Activated CD8-positive, alpha-beta memory T cell treated with anti-CD3 and anti-CD28 coated beads, Interleukin-2, amount 10 ng/mL, durations not matched to agents 7 days and 5 days (primary cell): ENCODE measurements around the gene WRNIP1. TPM values are rescaled to one million over a fixed set of nuclear protein-coding genes. Genes with fewer than 3 reads are reported as not detected.
A peak's percentile ranks its signal among the peaks of the same experiment; 100 is the strongest.

Experiments
- ATAC-seq: fragments of 150-1000 bp; cut with Tn5 transposase; one replicate; pipeline ENCODE4 v1.10.0; 2021; ENCODE audit warnings: moderate library complexity
- CTCF ChIA-PET: fragments of 350-600 bp; sonication (Branson Sonifier 250); formaldehyde crosslinking; loops from one replicate; lab custom pipeline; 2021; ENCODE audit warnings: antibody characterized with exemption; lab: Charles Lee
- DNase-seq: peaks from one replicate; pipeline ENCODE4 v3.0.0-alpha.2; 2020
- H3K27ac Mint-ChIP-seq: one replicate; pipeline ENCODE4 v1.8.0; 2021; ENCODE audit warnings: mild to moderate bottlenecking, mixed read lengths
- H3K27me3 Mint-ChIP-seq: one replicate; pipeline ENCODE4 v1.8.0; 2021; ENCODE audit warnings: mixed read lengths
- H3K36me3 Mint-ChIP-seq: one replicate; pipeline ENCODE4 v1.8.0; 2021; ENCODE audit warnings: mild to moderate bottlenecking, mixed read lengths
- H3K4me1 Mint-ChIP-seq: one replicate; pipeline ENCODE4 v1.8.0; 2021; ENCODE audit warnings: mixed read lengths
- H3K4me3 Mint-ChIP-seq: one replicate; pipeline ENCODE4 v1.8.0; 2021; ENCODE audit warnings: mild to moderate bottlenecking, moderate library complexity, mixed read lengths
- H3K9me3 Mint-ChIP-seq: one replicate; pipeline ENCODE4 v1.8.0; 2022; ENCODE audit warnings: low read depth, mixed read lengths
- total RNA-seq, 2 experiments: library from RNA; stranded (reverse); gene quantifications; one replicate each; pipeline ENCODE4 v1.2.3, GENCODE V29; 2021

Gene WRNIP1
- total RNA-seq, 2 experiments from 2014 or later: 48.7 to 53.3 TPM

DNA sequence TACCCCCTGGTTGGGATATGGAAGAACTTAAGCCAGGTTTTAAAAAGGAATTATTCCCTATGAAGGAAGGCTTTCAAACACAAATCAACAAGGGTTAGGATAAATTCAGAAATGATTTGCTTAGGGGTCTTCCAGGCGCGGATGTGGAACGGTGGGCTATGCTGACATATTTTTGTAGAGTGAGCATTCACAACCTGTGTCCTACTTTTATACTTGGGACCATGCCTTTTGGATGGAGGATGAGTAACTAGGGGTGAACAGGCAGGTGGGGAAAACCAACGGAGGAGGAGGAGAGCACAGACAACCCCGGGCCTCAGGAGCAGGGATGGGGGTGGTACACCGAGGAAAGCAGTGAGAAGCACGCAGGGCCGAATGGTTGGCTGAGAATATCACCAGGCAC lies 20.4 kb upstream of the WRNIP1 start:
- no peak overlapping the region for H3K27ac Mint-ChIP-seq
- H3K9me3 Mint-ChIP-seq: no peaks in the 10 kb centered on the region
- H3K36me3 Mint-ChIP-seq: no peaks in the 10 kb centered on the region
- CTCF ChIA-PET: no interaction called here
- H3K27me3 Mint-ChIP-seq: peaks cover 18% of the 10 kb centered on the region
- H3K4me3 Mint-ChIP-seq: no peak overlapping the region
- DNase-seq (no peak), ATAC-seq (no peak)
- H3K4me1 Mint-ChIP-seq: peaks cover 1% of the 10 kb centered on the region

DNA sequence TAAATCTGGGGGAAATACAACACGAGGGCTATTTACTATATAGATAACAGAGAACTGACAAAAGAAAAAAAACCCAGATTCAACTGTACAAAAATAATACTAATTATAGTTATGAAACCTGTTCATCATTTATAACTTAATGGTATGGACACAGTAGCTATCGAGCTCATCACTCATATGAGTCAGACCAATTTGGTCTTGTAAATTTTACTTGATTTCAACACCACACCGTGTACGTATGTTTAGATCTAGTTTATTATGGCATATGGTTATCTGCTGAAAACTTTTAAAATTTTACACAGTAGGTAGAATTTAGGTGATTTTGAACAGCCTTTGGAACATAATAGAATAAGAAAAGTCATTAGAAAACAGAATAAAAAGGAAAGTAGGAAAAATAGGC lies 19.9 kb upstream of the WRNIP1 start:
- H3K4me3 Mint-ChIP-seq: no peak overlapping the region
- CTCF ChIA-PET: no interaction called here
- no peaks in the 10 kb centered on the region for H3K36me3 Mint-ChIP-seq
- peaks cover 5% of the 10 kb centered on the region for H3K4me1 Mint-ChIP-seq
- H3K9me3 Mint-ChIP-seq: no peaks in the 10 kb centered on the region
- ATAC-seq (no peak), DNase-seq (no peak)
- no peak overlapping the region for H3K27ac Mint-ChIP-seq
- H3K27me3 Mint-ChIP-seq: peaks cover 21% of the 10 kb centered on the region

DNA sequence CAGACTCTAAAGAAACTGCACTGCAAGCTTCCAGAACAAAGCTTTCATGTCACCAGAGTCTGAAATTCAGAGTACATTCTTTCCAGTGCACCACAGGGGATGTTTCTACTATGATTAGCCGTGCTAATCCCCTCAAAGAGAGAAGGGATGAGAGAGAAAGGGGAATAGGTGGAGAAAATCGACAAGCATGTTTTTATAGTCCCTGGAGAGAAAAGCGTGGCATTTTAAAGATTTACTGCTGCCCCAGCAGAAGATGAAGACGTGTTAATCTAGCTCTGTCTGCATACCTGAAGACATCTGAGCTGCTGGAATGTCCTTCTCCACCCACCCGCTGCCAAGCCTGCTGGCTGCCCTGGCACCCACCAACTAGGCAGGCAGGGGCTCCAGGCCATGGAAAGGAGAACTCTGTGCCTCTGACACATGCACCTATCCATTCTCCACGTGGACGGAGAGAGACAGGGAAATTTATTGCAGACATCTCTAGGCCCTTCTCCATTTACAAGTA lies 18.6 kb upstream of the WRNIP1 start:
- ATAC-seq (no peak), DNase-seq (no peak)
- H3K9me3 Mint-ChIP-seq: no peaks in the 10 kb centered on the region
- no peak overlapping the region for H3K4me3 Mint-ChIP-seq
- H3K27ac Mint-ChIP-seq: no peak overlapping the region
- peaks cover 30% of the 10 kb centered on the region for H3K27me3 Mint-ChIP-seq
- H3K4me1 Mint-ChIP-seq: peaks cover 8% of the 10 kb centered on the region
- CTCF ChIA-PET: interaction anchor here (0.6 kb wide), 1 partner anchor 12 kb away, joined by 3 read pairs; no protein-coding TSS in a partner anchor
- no peaks in the 10 kb centered on the region for H3K36me3 Mint-ChIP-seq

DNA sequence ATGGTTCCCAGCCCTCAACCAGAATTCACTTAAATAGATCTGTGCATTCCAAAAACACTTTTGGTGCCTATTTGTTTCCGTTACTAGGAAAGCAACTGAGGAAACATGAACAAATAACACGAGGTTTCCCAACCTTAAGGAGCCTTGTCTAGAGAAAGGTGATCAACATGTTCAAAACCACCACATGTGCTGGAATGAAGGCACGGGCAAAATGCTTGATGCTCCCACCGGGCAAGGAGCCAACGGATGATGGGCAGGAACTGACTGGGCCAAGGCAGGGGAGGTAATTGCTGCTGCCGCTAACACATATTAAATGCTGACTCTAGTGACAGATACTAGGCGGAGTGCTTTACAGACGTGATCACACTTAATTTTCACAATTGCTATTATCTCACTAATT lies 17.0 kb upstream of the WRNIP1 start:
- H3K27me3 Mint-ChIP-seq: peaks cover 35% of the 10 kb centered on the region
- DNase-seq (no peak), ATAC-seq (no peak)
- CTCF ChIA-PET: interaction anchor here (1.0 to 4.7 kb wide), 4 partner anchors 10 to 21 kb away, joined by 3 to 83 read pairs (median 30); no protein-coding TSS in a partner anchor
- H3K27ac Mint-ChIP-seq: no peak overlapping the region
- H3K4me3 Mint-ChIP-seq: no peak overlapping the region
- H3K36me3 Mint-ChIP-seq: no peaks in the 10 kb centered on the region
- H3K4me1 Mint-ChIP-seq: peaks cover 14% of the 10 kb centered on the region
- no peaks in the 10 kb centered on the region for H3K9me3 Mint-ChIP-seq

GRCh38 chr6:2749969-2750600 lies 15.1 kb upstream of the WRNIP1 start:
- Mint-ChIP-seq H3K4me3 (no peak overlapping the region), H3K4me1 (peaks cover 16% of the 10 kb centered on the region), H3K36me3 (peaks cover 2% of the 10 kb centered on the region), H3K27ac (no peak overlapping the region), H3K27me3 (peaks cover 47% of the 10 kb centered on the region), H3K9me3 (no peaks in the 10 kb centered on the region)
- ATAC-seq (peak; percentile 49), DNase-seq (peak; percentile 77)
- CTCF ChIA-PET: interaction anchor here (0.6 to 4.7 kb wide), 21 partner anchors 8 to 1153 kb away, joined by 3 to 83 read pairs (median 4); partner anchors contain the start of genes NQO2 and WRNIP1

GRCh38 chr6:2750832-2751231 lies 14.4 kb upstream of the WRNIP1 start, which contains the start of gene MYLK4:
Gene MYLK4 (minus strand): TSS chr6:2750922. CDS start chr6:2749294, 1,628 bp downstream.
- H3K4me3 Mint-ChIP-seq: no peak within 1 kb of the TSS
- ATAC-seq: no peak
- peaks cover 53% of the 10 kb centered on the region for H3K27me3 Mint-ChIP-seq
- peaks cover 2% of the 10 kb centered on the region for H3K36me3 Mint-ChIP-seq
- CTCF ChIA-PET: interaction anchor here (0.6 to 4.7 kb wide), 15 partner anchors 11 to 1154 kb away, joined by 3 to 83 read pairs (median 5); partner anchors contain the start of gene WRNIP1
- DNase-seq: no peak
- H3K9me3 Mint-ChIP-seq: no peaks in the 10 kb centered on the region
- H3K27ac Mint-ChIP-seq: no peak within 1 kb of the TSS
- peaks cover 16% of the 10 kb centered on the region for H3K4me1 Mint-ChIP-seq

GRCh38 chr6:2751871-2752270 lies 13.3 kb upstream of the WRNIP1 start:
- CTCF ChIA-PET: interaction anchor here (0.9 to 4.7 kb wide), 4 partner anchors 10 to 19 kb away, joined by 3 to 83 read pairs (median 36); no protein-coding TSS in a partner anchor
- no peak for ATAC-seq
- H3K4me1 Mint-ChIP-seq: peaks cover 16% of the 10 kb centered on the region
- no peak overlapping the region for H3K27ac Mint-ChIP-seq
- peak; percentile 59 for DNase-seq
- peaks cover 60% of the 10 kb centered on the region for H3K27me3 Mint-ChIP-seq
- H3K4me3 Mint-ChIP-seq: no peak overlapping the region
- H3K9me3 Mint-ChIP-seq: no peaks in the 10 kb centered on the region
- H3K36me3 Mint-ChIP-seq: peaks cover 2% of the 10 kb centered on the region

GRCh38 chr6:2752477-2753109 lies 12.6 kb upstream of the WRNIP1 start:
- no peak overlapping the region for H3K4me3 Mint-ChIP-seq
- no peaks in the 10 kb centered on the region for H3K9me3 Mint-ChIP-seq
- H3K4me1 Mint-ChIP-seq: peaks cover 16% of the 10 kb centered on the region
- ATAC-seq (no peak), DNase-seq (no peak)
- H3K36me3 Mint-ChIP-seq: peaks cover 2% of the 10 kb centered on the region
- CTCF ChIA-PET: interaction anchor here (1.0 to 4.7 kb wide), 2 partner anchors 14 to 15 kb away, joined by 3 to 83 read pairs; no protein-coding TSS in a partner anchor
- no peak overlapping the region for H3K27ac Mint-ChIP-seq
- H3K27me3 Mint-ChIP-seq: peaks cover 63% of the 10 kb centered on the region

DNA sequence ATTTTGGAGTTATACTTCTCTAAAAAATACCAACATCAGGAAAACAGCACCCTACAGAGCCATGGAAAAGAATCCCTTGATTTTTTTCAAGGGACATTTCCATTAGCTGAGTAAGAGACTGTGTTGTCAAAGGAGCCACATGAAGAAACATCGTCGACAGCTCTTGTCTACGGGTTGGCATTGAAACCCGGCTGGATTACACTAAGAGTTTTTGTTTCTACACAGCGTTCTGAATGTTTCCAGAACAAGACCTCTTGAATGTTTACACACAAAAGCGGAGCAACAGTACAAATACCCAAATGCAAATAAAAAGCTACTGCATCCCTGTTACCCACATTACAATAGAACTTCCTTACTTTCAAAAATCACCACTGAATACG lies 12.1 kb upstream of the WRNIP1 start:
- peaks cover 60% of the 10 kb centered on the region for H3K27me3 Mint-ChIP-seq
- H3K9me3 Mint-ChIP-seq: no peaks in the 10 kb centered on the region
- peaks cover 16% of the 10 kb centered on the region for H3K4me1 Mint-ChIP-seq
- no peak overlapping the region for H3K27ac Mint-ChIP-seq
- CTCF ChIA-PET: interaction anchor here (1.0 to 1.9 kb wide), 2 partner anchors 10 to 15 kb away, joined by 3 to 6 read pairs; no protein-coding TSS in a partner anchor
- DNase-seq (no peak), ATAC-seq (no peak)
- H3K36me3 Mint-ChIP-seq: peaks cover 2% of the 10 kb centered on the region
- H3K4me3 Mint-ChIP-seq: no peak overlapping the region

GRCh38 chr6:2753743-2754142 lies 11.4 kb upstream of the WRNIP1 start:
- Mint-ChIP-seq H3K4me3 (no peak overlapping the region), H3K4me1 (peaks cover 16% of the 10 kb centered on the region), H3K9me3 (no peaks in the 10 kb centered on the region), H3K27ac (no peak overlapping the region), H3K36me3 (peaks cover 2% of the 10 kb centered on the region), H3K27me3 (peaks cover 60% of the 10 kb centered on the region)
- CTCF ChIA-PET: interaction anchor here (1.0 to 1.9 kb wide), 2 partner anchors 10 to 16 kb away, joined by 3 to 6 read pairs; no protein-coding TSS in a partner anchor
- DNase-seq: no peak
- ATAC-seq: no peak

DNA sequence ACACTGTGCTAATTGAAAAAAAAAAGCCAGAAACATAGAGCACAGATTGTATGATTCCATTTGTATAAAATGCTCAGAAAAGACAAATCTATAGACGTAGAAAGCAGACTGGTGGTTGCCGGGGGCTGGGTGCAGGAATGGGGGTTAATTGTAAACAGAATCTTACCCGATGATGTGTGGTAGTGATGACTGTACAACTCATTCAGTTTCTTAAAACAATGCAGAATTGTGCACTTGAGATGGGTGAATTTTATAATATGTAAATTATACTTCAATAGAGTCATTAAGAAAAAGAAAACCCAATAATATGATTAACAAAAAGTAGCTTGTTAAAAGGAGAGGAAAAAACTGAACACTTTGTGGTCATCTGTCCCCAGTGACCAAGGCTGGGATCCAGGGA lies 10.8 kb upstream of the WRNIP1 start:
- Mint-ChIP-seq H3K27me3 (peaks cover 54% of the 10 kb centered on the region), H3K4me3 (no peak overlapping the region), H3K4me1 (peaks cover 16% of the 10 kb centered on the region), H3K36me3 (peaks cover 2% of the 10 kb centered on the region), H3K27ac (no peak overlapping the region), H3K9me3 (no peaks in the 10 kb centered on the region)
- DNase-seq: no peak
- CTCF ChIA-PET: interaction anchor here (1.9 kb wide), 1 partner anchor 9 kb away, joined by 6 read pairs; no protein-coding TSS in a partner anchor
- no peak for ATAC-seq

- ATAC-seq (no peak), DNase-seq (no peak)
- peaks cover 51% of the 10 kb centered on the region for H3K27me3 Mint-ChIP-seq
- peaks cover 2% of the 10 kb centered on the region for H3K36me3 Mint-ChIP-seq
- no peak overlapping the region for H3K27ac Mint-ChIP-seq
- no peaks in the 10 kb centered on the region for H3K9me3 Mint-ChIP-seq
- CTCF ChIA-PET: interaction anchor here (1.9 kb wide), 1 partner anchor 8 kb away, joined by 6 read pairs; no protein-coding TSS in a partner anchor
- H3K4me3 Mint-ChIP-seq: no peak overlapping the region
- H3K4me1 Mint-ChIP-seq: peaks cover 13% of the 10 kb centered on the region
These were observed 10.3 kb upstream of the WRNIP1 start for GRCh38 chr6:2754911-2755310.

- H3K36me3 Mint-ChIP-seq: peaks cover 2% of the 10 kb centered on the region
- H3K27ac Mint-ChIP-seq: no peak overlapping the region
- peaks cover 47% of the 10 kb centered on the region for H3K27me3 Mint-ChIP-seq
- peaks cover 11% of the 10 kb centered on the region for H3K4me1 Mint-ChIP-seq
- H3K4me3 Mint-ChIP-seq: no peak overlapping the region
- CTCF ChIA-PET: interaction anchor here (2.4 kb wide), 1 partner anchor 18 kb away, joined by 9 read pairs; no protein-coding TSS in a partner anchor
- DNase-seq (no peak), ATAC-seq (no peak)
- no peaks in the 10 kb centered on the region for H3K9me3 Mint-ChIP-seq
These were observed 9.7 kb upstream of the WRNIP1 start for GRCh38 chr6:2755456-2755855.
